GM18507 (cell line): ENCODE data around the gene GATD1.

ENCODE experiments used
- DNase-seq: peaks from one replicate; pipeline ENCODE4 v3.0.0; 2011; ENCODE audit warnings: low read depth; ENCODE audit not compliant: insufficient read length; ENCODE audit errors: extremely low spot score
- FAIRE-seq: peaks from 2 replicates; lab custom pipeline; 2011; peaks lifted over from hg19 to GRCh38; lab: Jason Lieb, UNC

GATD1 gene

DNA sequence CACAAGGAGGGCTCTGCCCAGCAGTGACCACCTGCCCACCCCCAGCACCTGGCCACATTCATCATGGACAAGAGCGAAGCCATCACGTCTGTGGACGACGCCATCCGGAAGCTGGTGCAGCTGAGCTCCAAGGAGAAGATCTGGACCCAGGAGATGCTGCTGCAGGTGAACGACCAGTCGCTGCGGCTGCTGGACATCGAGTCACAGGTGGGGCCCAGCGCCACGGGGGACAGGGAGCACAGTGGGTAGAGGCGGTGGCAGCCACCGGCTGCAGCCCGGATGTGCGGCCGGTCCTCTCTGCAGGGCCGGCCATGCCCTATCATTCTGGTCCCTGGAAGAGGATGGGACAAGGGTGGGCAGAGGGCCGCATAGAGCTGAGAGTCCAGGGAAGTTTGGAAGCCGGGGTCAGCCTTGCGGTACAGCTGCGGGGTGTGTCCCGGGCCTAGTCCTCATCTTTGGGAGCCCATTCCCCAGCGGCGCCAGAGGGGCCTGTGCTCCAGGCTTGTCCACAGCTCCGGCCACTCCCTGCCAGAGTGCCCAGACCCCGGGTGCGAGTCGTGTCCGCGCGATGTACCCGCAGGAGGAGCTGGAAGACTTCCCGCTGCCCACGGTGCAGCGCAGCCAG is 57.2 kb downstream of the GATD1 start:
- FAIRE-seq (no peak), DNase-seq (no peak)

DNA sequence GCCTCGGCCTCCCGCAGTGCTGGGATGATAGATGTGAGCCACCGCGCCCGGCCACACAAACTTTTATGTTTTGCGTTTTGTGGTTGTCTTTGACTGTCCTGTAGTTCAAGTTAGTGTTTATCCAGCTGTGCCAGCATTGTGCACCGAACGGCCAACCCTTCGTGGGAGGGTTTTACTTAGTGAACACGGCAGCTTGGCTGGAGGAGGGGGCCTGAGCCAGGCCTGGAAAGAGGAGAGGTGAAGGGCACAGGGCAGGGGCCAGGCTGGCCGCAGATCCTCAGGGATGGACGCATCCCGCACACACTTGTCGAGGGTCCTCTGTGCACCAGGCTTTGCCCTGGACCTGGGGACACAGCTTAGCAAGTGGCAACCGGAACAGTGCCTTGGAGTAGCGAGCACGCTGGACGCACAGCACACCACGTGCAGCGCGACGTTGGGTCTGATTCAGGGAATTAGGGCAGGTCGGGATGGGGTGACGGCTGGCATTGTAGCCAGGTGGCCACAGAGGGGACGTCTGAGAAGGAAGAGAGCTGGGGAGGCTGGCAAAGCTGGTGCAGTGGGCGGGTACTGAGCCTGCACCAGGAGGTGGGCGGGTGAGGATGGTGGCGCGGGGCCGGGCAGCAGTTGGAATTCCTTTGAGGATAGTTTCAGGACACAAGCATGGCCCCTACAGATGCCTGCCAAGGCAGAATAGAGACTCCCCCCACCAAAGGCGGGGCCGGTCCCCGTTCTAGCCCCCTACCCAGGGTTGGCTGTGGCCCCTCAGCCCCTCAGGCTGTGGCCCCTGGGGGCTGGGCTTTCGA is 57.9 kb downstream of the GATD1 start:
- FAIRE-seq, result no peak
- DNase-seq, result no peak
